A549 (cell line): ENCODE measurements around the gene ZNF638. TPM values are rescaled to one million over a fixed set of nuclear protein-coding genes. Genes with fewer than 3 reads are reported as not detected.

Experiments used
- ATAC-seq, 2 experiments: fragments of 200-7000 bp in 1 of 2; fragments of >200 bp in 1 of 2; cut with Nextera tagmentation in 1 of 2; cut with Tn5 transposase in 1 of 2; 3 replicates each; pipeline versions ENCODE4 v1.8.0 to v1.9.1; 2018 to 2020; ENCODE audit warnings: mild to moderate bottlenecking in 1 of 2, moderate library complexity in 1 of 2
- CTCF ChIA-PET: fragments of 300-600 bp; sonication (Branson Sonifier 250); formaldehyde crosslinking; extraction: SDS; loops from one replicate; lab custom pipeline; 2021; ENCODE audit warnings: antibody characterized with exemption, inconsistent platforms; lab: Yijun Ruan, JAX
- POLR2A ChIA-PET: fragments of 350-600 bp; formaldehyde crosslinking; extraction: SDS; loops from one replicate; lab custom pipeline; 2021; ENCODE audit warnings: antibody characterized with exemption, inconsistent platforms; lab: Yijun Ruan, JAX
- DNase-seq, 2 experiments: peaks; one replicate each; pipeline versions ENCODE4 v3.0.0 to v3.0.0-alpha.2; 2011 to 2016; ENCODE audit warnings: low read depth in 1 of 2, low spot score in 1 of 2
- FAIRE-seq: peaks from 2 replicates; lab custom pipeline; 2011; peaks lifted over from hg19 to GRCh38; lab: Jason Lieb, UNC
- H3K27ac ChIP-seq, 2 experiments: fragments of >200 bp; sonication (Bioruptor Twin); formaldehyde crosslinking; 3 replicates each; pipeline ENCODE4 v1.5.1; 2016 to 2017
- H3K4me1 ChIP-seq: fragments of >200 bp; sonication (Bioruptor Twin); formaldehyde crosslinking; 3 replicates; pipeline ENCODE4 v1.6.1; 2016
- H3K4me2 ChIP-seq: fragments of >200 bp; sonication (Bioruptor Twin); formaldehyde crosslinking; 3 replicates; pipeline ENCODE4 v1.6.1; 2016
- H3K4me3 ChIP-seq: fragments of >200 bp; sonication (Bioruptor Twin); formaldehyde crosslinking; 3 replicates; pipeline ENCODE4 v1.5.1; 2016
- H3K9me3 ChIP-seq: fragments of >200 bp; sonication (Bioruptor Twin); formaldehyde crosslinking; 3 replicates; pipeline ENCODE4 v1.6.1; 2016
- CBX2 ChIP-seq: fragments of 200-600 bp; sonication (generic); IDR thresholded peaks from 2 replicates; pipeline ENCODE4 v1.6.1; 2016; ENCODE audit warnings: low read depth, mild to moderate bottlenecking, borderline replicate concordance
- CEBPB ChIP-seq, 2 experiments: fragments of >200 bp in 1 of 2; sonication (Bioruptor Twin) in 1 of 2; formaldehyde crosslinking in 1 of 2; IDR thresholded peaks; 2 replicates each; pipeline ENCODE4 v1.6.1; 2012 to 2016
- CHD2 ChIP-seq: fragments of 150-350 bp; IDR thresholded peaks from 2 replicates; pipeline ENCODE4 v1.6.1; 2014; ENCODE audit warnings: low read length; ENCODE audit not compliant: partially characterized antibody
- CHD4 ChIP-seq: fragments of 200-600 bp; sonication (generic); IDR thresholded peaks from 2 replicates; pipeline ENCODE4 v1.6.1; 2016; ENCODE audit warnings: antibody characterized with exemption, mild to moderate bottlenecking, borderline replicate concordance
- EHMT2 ChIP-seq: fragments of 200-600 bp; sonication (generic); IDR thresholded peaks from 2 replicates; pipeline ENCODE4 v1.6.1; 2016; ENCODE audit warnings: antibody characterized with exemption, low read depth, mild to moderate bottlenecking, moderate library complexity
- EP300 ChIP-seq, 2 experiments: fragments of >200 bp; sonication (Bioruptor Twin); formaldehyde crosslinking; IDR thresholded peaks; 2 replicates in 1 of 2; 3 replicates in 1 of 2; pipeline ENCODE4 v1.6.1; 2016 to 2017
- HEYL ChIP-seq: fragments of 250-450 bp; sonication (Bioruptor Pico); IDR thresholded peaks from 2 replicates; pipeline ENCODE4 v1.8.0; 2021; ENCODE audit warnings: mild to moderate bottlenecking, moderate library complexity
- HOXB13 ChIP-seq: fragments of 250-450 bp; sonication (Bioruptor Pico); IDR thresholded peaks from 2 replicates; pipeline ENCODE4 v1.5.0; 2020; ENCODE audit warnings: low read depth, mild to moderate bottlenecking, moderate library complexity
- JUN ChIP-seq, 2 experiments: fragments of >200 bp; sonication (Bioruptor Twin); formaldehyde crosslinking; IDR thresholded peaks; 2 replicates in 1 of 2; 3 replicates in 1 of 2; pipeline ENCODE4 v1.6.1; 2016 to 2017
- KDM1A ChIP-seq: fragments of 200-600 bp; sonication (generic); IDR thresholded peaks from 2 replicates; pipeline ENCODE4 v1.6.1; 2016; ENCODE audit warnings: low read depth, mild to moderate bottlenecking
- MAFK ChIP-seq: fragments of 450-650 bp; IDR thresholded peaks from 2 replicates; pipeline ENCODE4 v1.6.1; 2014; ENCODE audit not compliant: partially characterized antibody
- MAZ ChIP-seq: fragments of 150-350 bp; IDR thresholded peaks from 2 replicates; pipeline ENCODE4 v1.6.1; 2014; ENCODE audit warnings: antibody characterized with exemption, low read depth, low read length, borderline replicate concordance
- MYC ChIP-seq: IDR thresholded peaks from 2 replicates; pipeline ENCODE4 v1.6.1; 2012; ENCODE audit warnings: mild to moderate bottlenecking, inconsistent platforms, low read length, improper control_type of control experiment, borderline replicate concordance
- POLR2AphosphoS2 ChIP-seq: conservative IDR thresholded peaks from 2 replicates; pipeline ENCODE4 v1.6.1; 2012; ENCODE audit warnings: low read length, improper control_type of control experiment, inconsistent platforms
- RAD21 ChIP-seq, 2 experiments: fragments of >200 bp in 1 of 2; sonication (Bioruptor Twin) in 1 of 2; formaldehyde crosslinking in 1 of 2; IDR thresholded peaks in 1 of 2; conservative IDR thresholded peaks in 1 of 2; 2 replicates in 1 of 2; 3 replicates in 1 of 2; pipeline ENCODE4 v1.6.1; 2012 to 2018; ENCODE audit warnings: inconsistent platforms in 1 of 2
- RCOR1 ChIP-seq: fragments of 150-350 bp; IDR thresholded peaks from 2 replicates; pipeline ENCODE4 v1.6.1; 2014; ENCODE audit warnings: antibody characterized with exemption, low read length, low read depth
- TP53 ChIP-seq: fragments of 250-450 bp; sonication (Bioruptor Pico); IDR thresholded peaks from 2 replicates; pipeline ENCODE4 v1.5.0; 2021; ENCODE audit warnings: mild to moderate bottlenecking, moderate library complexity
- ZC3H11A ChIP-seq: fragments of 450-650 bp; IDR thresholded peaks from 2 replicates; pipeline ENCODE4 v1.6.1; 2014; ENCODE audit warnings: antibody characterized with exemption, mild to moderate bottlenecking
- WGBS: methylation state at CpG from one replicate; pipeline ENCODE4 v1.1.6; 2017; ENCODE audit errors: missing lambda C conversion rate; 5-methylcytosine and 5-hydroxymethylcytosine counted together
- polyA plus RNA-seq, 4 experiments: library from polyadenylated mRNA; depleted of rRNA in 3 of 4; stranded (reverse); fragments of >200 nt; fragmentation: RNase III in 1 of 4; extraction: RNeasy Plus Mini Kit Qiagen cat#74134 plus additional on column Dnase treatment in 1 of 4; gene quantifications; 2 replicates in 3 of 4; 3 replicates in 1 of 4; pipeline ENCODE4 v1.2.3, GENCODE V29; 2011 to 2017
- TF ChIP-seq, protein P1 (sequence below): fragments of 250-450 bp; sonication (Bioruptor Pico); IDR thresholded peaks from 2 replicates; pipeline ENCODE4 v1.5.0; 2020; ENCODE audit warnings: low read depth, mild to moderate bottlenecking, moderate library complexity
- TF ChIP-seq, protein P2 (sequence below): fragments of 250-450 bp; sonication (Bioruptor Pico); IDR thresholded peaks from 2 replicates; pipeline ENCODE4 v1.5.0; 2021; ENCODE audit warnings: mild to moderate bottlenecking, moderate library complexity, borderline replicate concordance
- TF ChIP-seq, protein P3 (sequence below): fragments of 200-600 bp; sonication (generic); IDR thresholded peaks from 2 replicates; pipeline ENCODE4 v1.6.1; 2016; ENCODE audit warnings: antibody characterized with exemption, mild to moderate bottlenecking, moderate library complexity
- TF ChIP-seq, protein P4 (sequence below): fragments of 450-650 bp; IDR thresholded peaks from 2 replicates; pipeline ENCODE4 v1.6.1; 2014; ENCODE audit warnings: antibody characterized with exemption

The ZNF638 gene
- polyA plus RNA-seq, 2 of the 4 experiments (the other 2 are of a cell fraction), result 74.2 to 160 TPM

DNA sequence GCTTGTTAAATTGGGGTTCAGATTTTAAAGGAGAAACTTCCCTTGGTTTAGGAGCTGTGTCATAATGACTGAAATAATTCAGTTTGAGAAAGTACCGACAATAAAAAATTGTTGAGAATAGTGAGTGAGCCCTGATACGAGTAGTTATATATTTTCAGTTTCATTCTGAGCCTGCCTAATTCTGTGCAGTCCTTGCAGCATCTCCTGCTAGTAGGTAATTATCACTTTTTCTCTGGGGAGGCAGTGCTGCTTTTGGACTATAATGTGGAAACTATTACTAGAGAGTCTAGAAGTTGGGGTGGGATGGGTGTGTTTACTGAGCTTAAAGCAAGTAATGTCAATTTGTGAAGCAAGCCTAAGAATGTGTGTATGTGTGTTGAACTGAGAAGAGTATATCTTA, 21.7 kb downstream of the ZNF638 start:
- ATAC-seq (no peak), FAIRE-seq (peak; percentile 65), DNase-seq (no peak)
- H3K4me2 ChIP-seq, result no peak overlapping the region
- no peak for TF ChIP-seq MAFK
- TF ChIP-seq CHD2, result no peak
- no peak for TF ChIP-seq RAD21 (conservative IDR thresholded peaks at IDR 0.05 in 1 of 2, IDR thresholded peaks at IDR 0.05 in 1 of 2)
- TF ChIP-seq, protein P1, sequence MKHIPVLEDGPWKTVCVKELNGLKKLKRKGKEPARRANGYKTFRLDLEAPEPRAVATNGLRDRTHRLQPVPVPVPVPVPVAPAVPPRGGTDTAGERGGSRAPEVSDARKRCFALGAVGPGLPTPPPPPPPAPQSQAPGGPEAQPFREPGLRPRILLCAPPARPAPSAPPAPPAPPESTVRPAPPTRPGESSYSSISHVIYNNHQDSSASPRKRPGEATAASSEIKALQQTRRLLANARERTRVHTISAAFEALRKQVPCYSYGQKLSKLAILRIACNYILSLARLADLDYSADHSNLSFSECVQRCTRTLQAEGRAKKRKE (CRISPR knock-in tag), result no peak
- TF ChIP-seq, protein P2, sequence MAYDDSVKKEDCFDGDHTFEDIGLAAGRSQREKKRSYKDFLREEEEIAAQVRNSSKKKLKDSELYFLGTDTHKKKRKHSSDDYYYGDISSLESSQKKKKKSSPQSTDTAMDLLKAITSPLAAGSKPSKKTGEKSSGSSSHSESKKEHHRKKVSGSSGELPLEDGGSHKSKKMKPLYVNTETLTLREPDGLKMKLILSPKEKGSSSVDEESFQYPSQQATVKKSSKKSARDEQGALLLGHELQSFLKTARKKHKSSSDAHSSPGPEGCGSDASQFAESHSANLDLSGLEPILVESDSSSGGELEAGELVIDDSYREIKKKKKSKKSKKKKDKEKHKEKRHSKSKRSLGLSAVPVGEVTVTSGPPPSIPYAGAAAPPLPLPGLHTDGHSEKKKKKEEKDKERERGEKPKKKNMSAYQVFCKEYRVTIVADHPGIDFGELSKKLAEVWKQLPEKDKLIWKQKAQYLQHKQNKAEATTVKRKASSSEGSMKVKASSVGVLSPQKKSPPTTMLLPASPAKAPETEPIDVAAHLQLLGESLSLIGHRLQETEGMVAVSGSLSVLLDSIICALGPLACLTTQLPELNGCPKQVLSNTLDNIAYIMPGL (CRISPR knock-in tag), result no peak
- TF ChIP-seq ZC3H11A, result no peak
- no peak for TF ChIP-seq CBX2
- no peak for TF ChIP-seq JUN (IDR thresholded peaks at IDR 0.05)
- TF ChIP-seq EHMT2, result no peak
- TF ChIP-seq KDM1A, result no peak
- no peak for TF ChIP-seq POLR2AphosphoS2
- TF ChIP-seq, protein P3, sequence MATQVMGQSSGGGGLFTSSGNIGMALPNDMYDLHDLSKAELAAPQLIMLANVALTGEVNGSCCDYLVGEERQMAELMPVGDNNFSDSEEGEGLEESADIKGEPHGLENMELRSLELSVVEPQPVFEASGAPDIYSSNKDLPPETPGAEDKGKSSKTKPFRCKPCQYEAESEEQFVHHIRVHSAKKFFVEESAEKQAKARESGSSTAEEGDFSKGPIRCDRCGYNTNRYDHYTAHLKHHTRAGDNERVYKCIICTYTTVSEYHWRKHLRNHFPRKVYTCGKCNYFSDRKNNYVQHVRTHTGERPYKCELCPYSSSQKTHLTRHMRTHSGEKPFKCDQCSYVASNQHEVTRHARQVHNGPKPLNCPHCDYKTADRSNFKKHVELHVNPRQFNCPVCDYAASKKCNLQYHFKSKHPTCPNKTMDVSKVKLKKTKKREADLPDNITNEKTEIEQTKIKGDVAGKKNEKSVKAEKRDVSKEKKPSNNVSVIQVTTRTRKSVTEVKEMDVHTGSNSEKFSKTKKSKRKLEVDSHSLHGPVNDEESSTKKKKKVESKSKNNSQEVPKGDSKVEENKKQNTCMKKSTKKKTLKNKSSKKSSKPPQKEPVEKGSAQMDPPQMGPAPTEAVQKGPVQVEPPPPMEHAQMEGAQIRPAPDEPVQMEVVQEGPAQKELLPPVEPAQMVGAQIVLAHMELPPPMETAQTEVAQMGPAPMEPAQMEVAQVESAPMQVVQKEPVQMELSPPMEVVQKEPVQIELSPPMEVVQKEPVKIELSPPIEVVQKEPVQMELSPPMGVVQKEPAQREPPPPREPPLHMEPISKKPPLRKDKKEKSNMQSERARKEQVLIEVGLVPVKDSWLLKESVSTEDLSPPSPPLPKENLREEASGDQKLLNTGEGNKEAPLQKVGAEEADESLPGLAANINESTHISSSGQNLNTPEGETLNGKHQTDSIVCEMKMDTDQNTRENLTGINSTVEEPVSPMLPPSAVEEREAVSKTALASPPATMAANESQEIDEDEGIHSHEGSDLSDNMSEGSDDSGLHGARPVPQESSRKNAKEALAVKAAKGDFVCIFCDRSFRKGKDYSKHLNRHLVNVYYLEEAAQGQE, result no peak
- no peak for TF ChIP-seq HEYL (CRISPR knock-in tag)
- no peak overlapping the region for H3K27ac ChIP-seq
- no peaks in the 10 kb centered on the region for H3K9me3 ChIP-seq
- ChIA-PET POLR2A (interaction anchor here (1.4 kb wide), 1 partner anchor 22 kb away, joined by 4 read pairs; the partner anchor contains the start of gene ZNF638), CTCF (interaction anchor here (1.4 to 2.1 kb wide), 3 partner anchors 22 to 197 kb away, joined by 3 to 6 read pairs (median 6); partner anchors contain the start of gene ZNF638)
- no peaks in the 10 kb centered on the region for H3K4me1 ChIP-seq
- WGBS, result 92% methylated on average over 2 of the region's 2 CpGs
- no peak overlapping the region for H3K4me3 ChIP-seq

DNA sequence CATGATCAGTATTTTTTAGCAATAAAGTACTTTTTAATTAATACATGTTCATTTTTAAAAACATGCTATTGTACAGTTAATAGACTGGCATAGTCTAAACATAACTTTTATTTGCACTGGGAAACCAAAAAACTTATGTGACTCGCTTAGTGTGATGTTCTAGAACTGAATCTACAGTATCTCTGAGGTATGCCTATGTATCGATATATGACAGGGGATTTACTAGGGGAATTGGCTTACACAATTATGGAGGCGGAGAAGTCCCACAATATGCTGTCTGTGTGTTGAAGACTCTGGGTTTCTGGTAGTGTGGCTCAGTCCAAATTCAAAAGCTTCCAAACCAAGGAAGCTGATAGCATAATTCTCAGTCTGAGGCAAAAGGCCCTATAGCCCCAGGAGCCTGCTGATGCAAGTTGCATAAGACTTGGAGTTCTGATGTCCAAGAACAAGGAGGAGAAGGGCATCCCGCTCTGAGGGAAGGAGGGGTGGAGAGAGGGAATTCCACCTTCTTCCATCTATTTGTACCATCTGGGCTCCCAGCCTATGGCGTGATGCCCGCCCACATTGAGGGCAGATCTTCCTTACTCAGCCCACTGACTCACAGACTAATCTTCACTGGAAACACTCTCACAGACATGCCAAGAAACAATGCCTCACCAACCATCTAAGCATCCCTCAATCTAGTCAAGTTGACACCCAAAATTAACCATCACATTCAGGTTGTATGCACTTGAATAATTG, 27.5 kb downstream of the ZNF638 start:
- ATAC-seq, result peak in 1 of 2 experiments; percentile 46; a peak in 2 of 6 replicates
- H3K4me2 ChIP-seq, result no peak overlapping the region
- TF ChIP-seq, protein P4, sequence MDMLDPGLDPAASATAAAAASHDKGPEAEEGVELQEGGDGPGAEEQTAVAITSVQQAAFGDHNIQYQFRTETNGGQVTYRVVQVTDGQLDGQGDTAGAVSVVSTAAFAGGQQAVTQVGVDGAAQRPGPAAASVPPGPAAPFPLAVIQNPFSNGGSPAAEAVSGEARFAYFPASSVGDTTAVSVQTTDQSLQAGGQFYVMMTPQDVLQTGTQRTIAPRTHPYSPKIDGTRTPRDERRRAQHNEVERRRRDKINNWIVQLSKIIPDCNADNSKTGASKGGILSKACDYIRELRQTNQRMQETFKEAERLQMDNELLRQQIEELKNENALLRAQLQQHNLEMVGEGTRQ, result no peak
- TF ChIP-seq MAFK (no peak), EP300 (IDR thresholded peaks at IDR 0.05) (no peak), MAZ (no peak), HOXB13 (CRISPR knock-in tag) (no peak), HEYL (CRISPR knock-in tag) (no peak), CHD4 (no peak), ZC3H11A (no peak), RCOR1 (no peak), MYC (no peak), TP53 (CRISPR knock-in tag) (no peak), KDM1A (no peak), CEBPB (IDR thresholded peaks at IDR 0.05) (no peak)
- TF ChIP-seq, protein P3, result no peak
- TF ChIP-seq, all 56 proteins: peak for 0
- H3K4me1 ChIP-seq, result peaks cover 6% of the 10 kb centered on the region; the same call in 1 of the 3 replicates
- no peak overlapping the region for H3K4me3 ChIP-seq
- POLR2A ChIA-PET, result no interaction called here
- 92% methylated on average over 6 of the region's 6 CpGs for WGBS
- DNase-seq (no peak), FAIRE-seq (no peak)
- no peak overlapping the region for H3K27ac ChIP-seq
- CTCF ChIA-PET, result interaction anchor here (1.0 kb wide), 1 partner anchor 27 kb away, joined by 3 read pairs; the partner anchor contains the start of gene ZNF638
- H3K9me3 ChIP-seq, result no peaks in the 10 kb centered on the region
